A549 (cell line): ENCODE measurements around the gene RASA1.

Experiments
- BHLHE40 ChIP-seq: IDR thresholded peaks from 2 replicates; pipeline ENCODE4 v1.6.1; 2012; ENCODE audit warnings: low read depth, low read length, inconsistent platforms
- EP300 ChIP-seq, 2 experiments: fragments of >200 bp; sonication (Bioruptor Twin); formaldehyde crosslinking; IDR thresholded peaks; 2 replicates in 1 of 2; 3 replicates in 1 of 2; pipeline ENCODE4 v1.6.1; 2016 to 2017
- ESRRA ChIP-seq: fragments of 150-350 bp; IDR thresholded peaks from 2 replicates; pipeline ENCODE4 v1.6.1; 2014; ENCODE audit warnings: mild to moderate bottlenecking, low read length, borderline replicate concordance
- JUNB ChIP-seq: fragments of >200 bp; sonication (Bioruptor Twin); formaldehyde crosslinking; IDR thresholded peaks from 2 replicates; pipeline ENCODE4 v1.6.1; 2016
- MAFK ChIP-seq: fragments of 450-650 bp; IDR thresholded peaks from 2 replicates; pipeline ENCODE4 v1.6.1; 2014; ENCODE audit not compliant: partially characterized antibody
- NFE2L2 ChIP-seq: fragments of 150-350 bp; conservative IDR thresholded peaks from 2 replicates; pipeline ENCODE4 v1.6.1; 2014; ENCODE audit warnings: low read length
- POLR2A ChIP-seq: IDR thresholded peaks from 2 replicates; pipeline ENCODE4 v1.6.1; 2012; ENCODE audit warnings: mild to moderate bottlenecking, low read length
- RAD21 ChIP-seq, 2 experiments: fragments of >200 bp in 1 of 2; sonication (Bioruptor Twin) in 1 of 2; formaldehyde crosslinking in 1 of 2; IDR thresholded peaks in 1 of 2; conservative IDR thresholded peaks in 1 of 2; 2 replicates in 1 of 2; 3 replicates in 1 of 2; pipeline ENCODE4 v1.6.1; 2012 to 2018; ENCODE audit warnings: inconsistent platforms in 1 of 2
- RCOR1 ChIP-seq: fragments of 150-350 bp; IDR thresholded peaks from 2 replicates; pipeline ENCODE4 v1.6.1; 2014; ENCODE audit warnings: antibody characterized with exemption, low read length, low read depth
- RFX5 ChIP-seq: fragments of 450-650 bp; IDR thresholded peaks from 2 replicates; pipeline ENCODE4 v1.7.1; 2014; ENCODE audit warnings: antibody characterized with exemption, mild to moderate bottlenecking, moderate library complexity
- RNF2 ChIP-seq: fragments of 200-600 bp; sonication (generic); IDR thresholded peaks from 2 replicates; pipeline ENCODE4 v1.6.1; 2016; ENCODE audit warnings: low read depth, mild to moderate bottlenecking, antibody characterized with exemption, moderate library complexity, borderline replicate concordance
- SMC3 ChIP-seq: fragments of >200 bp; sonication (Bioruptor Twin); formaldehyde crosslinking; IDR thresholded peaks from 3 replicates; pipeline ENCODE4 v1.6.1; 2018; ENCODE audit warnings: inconsistent platforms
- TF ChIP-seq, protein P1 (sequence below): fragments of >200 bp; sonication (Bioruptor Twin); formaldehyde crosslinking; IDR thresholded peaks from 3 replicates; pipeline ENCODE4 v1.5.1; 2016

DNA sequence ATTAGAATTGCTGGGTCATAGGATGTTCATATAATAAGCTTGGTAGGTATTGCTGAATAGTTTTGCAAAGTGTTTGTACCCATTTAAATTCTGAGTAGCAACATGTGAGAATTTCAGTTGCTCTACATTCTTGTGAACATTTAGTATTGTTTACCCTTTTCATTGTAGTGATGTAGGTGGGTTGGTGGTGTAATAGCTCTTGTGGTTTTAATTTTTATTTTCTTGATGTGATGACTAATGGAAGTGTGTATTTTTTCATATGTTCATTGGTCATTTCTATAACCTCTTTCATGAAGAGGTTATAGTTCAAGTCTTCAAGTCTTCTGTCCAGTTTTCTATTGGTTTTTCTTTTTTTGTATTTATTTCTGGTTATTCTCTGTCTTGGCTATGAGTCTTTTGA is 34.4 kb downstream of the RASA1 start:
- TF ChIP-seq MAFK: no peak
- TF ChIP-seq RAD21 (conservative IDR thresholded peaks at IDR 0.05 in 1 of 2, IDR thresholded peaks at IDR 0.05 in 1 of 2): no peak
- TF ChIP-seq, protein P1, sequence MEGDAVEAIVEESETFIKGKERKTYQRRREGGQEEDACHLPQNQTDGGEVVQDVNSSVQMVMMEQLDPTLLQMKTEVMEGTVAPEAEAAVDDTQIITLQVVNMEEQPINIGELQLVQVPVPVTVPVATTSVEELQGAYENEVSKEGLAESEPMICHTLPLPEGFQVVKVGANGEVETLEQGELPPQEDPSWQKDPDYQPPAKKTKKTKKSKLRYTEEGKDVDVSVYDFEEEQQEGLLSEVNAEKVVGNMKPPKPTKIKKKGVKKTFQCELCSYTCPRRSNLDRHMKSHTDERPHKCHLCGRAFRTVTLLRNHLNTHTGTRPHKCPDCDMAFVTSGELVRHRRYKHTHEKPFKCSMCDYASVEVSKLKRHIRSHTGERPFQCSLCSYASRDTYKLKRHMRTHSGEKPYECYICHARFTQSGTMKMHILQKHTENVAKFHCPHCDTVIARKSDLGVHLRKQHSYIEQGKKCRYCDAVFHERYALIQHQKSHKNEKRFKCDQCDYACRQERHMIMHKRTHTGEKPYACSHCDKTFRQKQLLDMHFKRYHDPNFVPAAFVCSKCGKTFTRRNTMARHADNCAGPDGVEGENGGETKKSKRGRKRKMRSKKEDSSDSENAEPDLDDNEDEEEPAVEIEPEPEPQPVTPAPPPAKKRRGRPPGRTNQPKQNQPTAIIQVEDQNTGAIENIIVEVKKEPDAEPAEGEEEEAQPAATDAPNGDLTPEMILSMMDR: no peak
- TF ChIP-seq RNF2: no peak
- TF ChIP-seq RCOR1: no peak
- no peak for TF ChIP-seq RFX5
- no peak for TF ChIP-seq BHLHE40
- no peak for TF ChIP-seq EP300 (IDR thresholded peaks at IDR 0.05)
- no peak for TF ChIP-seq NFE2L2
- TF ChIP-seq POLR2A: no peak
- no peak for TF ChIP-seq SMC3
- TF ChIP-seq JUNB: no peak
- TF ChIP-seq ESRRA: no peak
